ENCODE results near the gene GALNS.

Gene GALNS

DNA sequence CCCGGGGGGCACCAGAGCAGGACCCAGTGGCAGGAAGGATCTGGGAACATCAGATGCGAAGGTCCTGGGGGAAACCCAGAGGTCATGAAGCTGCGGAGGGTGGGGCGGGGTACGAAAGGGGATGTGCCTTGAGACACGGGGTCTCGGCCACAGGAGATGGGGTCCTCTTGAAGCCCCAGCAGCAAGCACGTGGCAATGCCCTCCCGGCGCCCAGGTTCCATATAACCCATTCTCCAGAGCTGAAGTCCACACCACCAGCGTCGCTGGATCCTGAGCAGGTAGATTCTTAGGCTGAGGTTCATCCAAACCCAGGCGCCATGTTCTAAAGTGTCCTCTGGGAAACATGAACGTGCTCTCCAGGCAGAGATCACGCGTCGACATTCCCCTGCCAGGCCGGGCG is 92.7 kb downstream of the GALNS start:
- no peak for DNase-seq
